ENCODE measurements around the gene TTLL5. TPM values are rescaled to one million over a fixed set of nuclear protein-coding genes. Genes with fewer than 3 reads are reported as not detected.

Gene TTLL5
- total RNA-seq, 2 donors from 2014 or later, result 26.5 to 37.3 TPM

DNA sequence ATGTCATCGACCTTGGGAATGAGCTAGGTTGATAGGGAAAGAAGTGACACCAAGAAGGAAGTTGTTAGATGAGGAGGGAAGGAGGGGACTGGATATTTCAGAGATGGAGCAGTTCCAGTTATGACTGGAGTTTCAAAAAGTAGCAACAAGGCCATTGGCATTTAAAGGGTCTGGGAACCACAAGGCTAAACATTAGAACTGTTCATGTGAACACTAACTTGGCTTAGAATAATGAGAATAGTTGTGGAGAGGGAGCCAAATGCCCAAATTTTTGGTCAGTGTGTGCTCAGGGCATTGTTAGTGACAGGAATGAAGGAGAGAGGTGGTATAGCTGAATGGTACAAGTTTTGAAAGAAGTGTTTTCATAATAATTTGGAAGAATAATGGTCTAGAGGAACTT, 341.3 kb downstream of the TTLL5 start:
- intact Hi-C loops (cut with DNase I), result no loop called here
- TF ChIP-seq, protein P1, sequence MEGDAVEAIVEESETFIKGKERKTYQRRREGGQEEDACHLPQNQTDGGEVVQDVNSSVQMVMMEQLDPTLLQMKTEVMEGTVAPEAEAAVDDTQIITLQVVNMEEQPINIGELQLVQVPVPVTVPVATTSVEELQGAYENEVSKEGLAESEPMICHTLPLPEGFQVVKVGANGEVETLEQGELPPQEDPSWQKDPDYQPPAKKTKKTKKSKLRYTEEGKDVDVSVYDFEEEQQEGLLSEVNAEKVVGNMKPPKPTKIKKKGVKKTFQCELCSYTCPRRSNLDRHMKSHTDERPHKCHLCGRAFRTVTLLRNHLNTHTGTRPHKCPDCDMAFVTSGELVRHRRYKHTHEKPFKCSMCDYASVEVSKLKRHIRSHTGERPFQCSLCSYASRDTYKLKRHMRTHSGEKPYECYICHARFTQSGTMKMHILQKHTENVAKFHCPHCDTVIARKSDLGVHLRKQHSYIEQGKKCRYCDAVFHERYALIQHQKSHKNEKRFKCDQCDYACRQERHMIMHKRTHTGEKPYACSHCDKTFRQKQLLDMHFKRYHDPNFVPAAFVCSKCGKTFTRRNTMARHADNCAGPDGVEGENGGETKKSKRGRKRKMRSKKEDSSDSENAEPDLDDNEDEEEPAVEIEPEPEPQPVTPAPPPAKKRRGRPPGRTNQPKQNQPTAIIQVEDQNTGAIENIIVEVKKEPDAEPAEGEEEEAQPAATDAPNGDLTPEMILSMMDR (IDR thresholded peaks at IDR 0.05), result no peak
- H3K4me3 ChIP-seq, result no peak overlapping the region
- no peak overlapping the region for H3K27ac ChIP-seq
- H3K36me3 ChIP-seq, result no peaks in the 10 kb centered on the region
- no peak overlapping the region for H3K9ac ChIP-seq (ENCODE audit: low read depth in 2 of 2, low read length in 2 of 2)
- no peaks in the 10 kb centered on the region for H3K27me3 ChIP-seq
- no peak for DNase-seq
- H3K9me3 ChIP-seq, result no peaks in the 10 kb centered on the region
- H3K4me1 ChIP-seq, result no peaks in the 10 kb centered on the region

Other genes with a start within 250 kb of the TTLL5 start
- gene JDP2, start 233.2 kb upstream of the TTLL5 start, total RNA-seq, result 10 to 100 TPM; 19.4 to 37.1 TPM
- 1 to 10 TPM in 1 of 2 donors, under 1 TPM in 1; 0.77 to 1.3 TPM for gene BATF, start 138.8 kb upstream of the TTLL5 start, total RNA-seq
- gene FLVCR2, start 82.6 kb upstream of the TTLL5 start, total RNA-seq, result 10 to 100 TPM in 1 of 2 donors, 1 to 10 TPM in 1; 9.0 to 10.8 TPM
- 10 to 100 TPM; 24.4 to 32.3 TPM for gene ERG28, start 370 bp upstream of the TTLL5 start, total RNA-seq